Ascending aorta (tissue), 2 donors: Measurements from ENCODE around the gene UGDH. TPM values are rescaled to one million over a fixed set of nuclear protein-coding genes. Genes with fewer than 3 reads are reported as not detected.

ENCODE experiments used
- DNase-seq, 2 donors: peaks; one replicate each; pipeline ENCODE4 v3.0.0-alpha.2; 2019; ENCODE audit warnings: low spot score in 2 of 2
- H3K27ac ChIP-seq, 2 donors: fragments of 200-600 bp; sonication (generic); one replicate each; pipeline ENCODE4 v1.5.1; 2016 to 2017; ENCODE audit warnings: mild to moderate bottlenecking in 1 of 2
- H3K27me3 ChIP-seq: fragments of 200-600 bp; sonication (generic); one replicate; pipeline ENCODE4 v1.5.1; 2017
- H3K36me3 ChIP-seq, 2 donors: fragments of 200-600 bp; sonication (generic); one replicate each; pipeline ENCODE4 v1.5.1; 2016
- H3K4me1 ChIP-seq, 2 donors: fragments of 200-600 bp; sonication (generic); one replicate each; pipeline ENCODE4 v1.5.1; 2016 to 2017; ENCODE audit warnings: mild to moderate bottlenecking in 1 of 2
- H3K4me3 ChIP-seq, 2 donors: fragments of 200-600 bp; sonication (generic); one replicate each; pipeline ENCODE4 v1.5.1; 2016 to 2017; ENCODE audit warnings: mild to moderate bottlenecking in 1 of 2
- H3K9me3 ChIP-seq, 2 donors: fragments of 200-600 bp; sonication (generic); one replicate each; pipeline ENCODE4 v1.5.1; 2016
- CTCF ChIP-seq, 3 experiments: fragments of 200-600 bp in 2 of 3; fragments of 450-650 bp in 1 of 3; sonication (generic) in 2 of 3; IDR thresholded peaks; one replicate each; pipeline ENCODE4 v1.5.1; 2016 to 2019; ENCODE audit warnings: antibody characterized with exemption in 3 of 3, mild to moderate bottlenecking in 1 of 3, moderate library complexity in 1 of 3
- intact Hi-C: fragments of 100-400 bp; cut with DNase I; formaldehyde crosslinking; loops from one replicate; pipeline ENCODE4 v1.15.1; 2023
- total RNA-seq: library from RNA; depleted of rRNA; stranded (reverse); fragments of >200 nt; gene quantifications from one replicate; pipeline ENCODE4 v1.1.0, GENCODE V29; 2016

The UGDH gene
- 81.1 TPM for total RNA-seq

DNA sequence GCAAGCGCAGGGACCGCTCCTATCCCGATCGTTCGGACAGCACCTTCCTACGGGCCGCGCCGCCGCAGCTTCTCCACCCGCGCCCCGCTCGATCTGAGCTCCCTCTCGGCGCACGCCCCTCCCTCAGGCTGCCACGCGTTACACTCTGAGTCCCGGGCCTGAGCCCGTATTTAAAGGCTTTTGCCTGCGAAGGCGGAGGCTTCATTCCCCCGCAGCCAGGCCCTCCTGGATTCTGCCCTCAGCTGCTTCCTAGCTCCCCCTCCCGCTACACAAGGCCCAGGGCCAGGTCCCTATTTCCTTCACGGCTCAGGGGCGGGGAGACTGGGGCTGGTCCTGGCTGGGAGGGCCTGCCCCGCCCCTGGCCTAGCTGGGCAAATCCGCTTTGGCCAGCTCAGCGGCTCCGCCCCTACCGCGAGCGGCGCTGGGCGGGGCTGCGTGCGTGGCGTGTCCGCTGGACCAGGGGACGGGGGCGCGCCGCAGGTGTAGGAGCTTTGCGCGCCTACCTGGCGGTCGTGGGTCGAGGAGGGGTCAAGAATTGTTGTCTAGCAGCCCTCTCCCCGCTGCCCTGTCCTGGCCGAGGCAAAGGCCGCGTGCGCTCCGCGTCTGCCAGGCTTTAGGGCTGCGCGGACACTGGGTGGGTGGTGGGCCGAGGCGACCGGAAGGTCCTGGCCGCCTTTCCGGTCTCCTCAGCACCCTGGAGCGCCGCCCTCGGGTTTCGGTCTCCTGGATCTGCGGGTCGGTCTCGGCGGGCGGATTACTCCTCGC lies at the start of gene UGDH:
Gene UGDH, minus strand, starts transcription at position 144 of the 765 bp plus-strand sequence. CDS start 5,927 bp downstream, outside the sequence.
- H3K27me3 ChIP-seq = no peaks in the 10 kb centered on the region
- DNase-seq = peak; percentile 89 to 98
- H3K36me3 ChIP-seq = peaks cover 2 to 4% of the 10 kb centered on the region in 2 donors
- no peaks in the 10 kb centered on the region for H3K9me3 ChIP-seq
- peak within 1 kb of the TSS; percentile 96 to 98 for H3K27ac ChIP-seq
- TF ChIP-seq CTCF (IDR thresholded peaks at IDR 0.05) = peak in 2 of 3 experiments; percentile 14 to 16
- H3K4me1 ChIP-seq = peaks cover 0 to 13% of the 10 kb centered on the region in 2 donors
- intact Hi-C loops = loop anchor here (1.0 to 5.0 kb wide), 8 partner anchors 25 to 530 kb away; partner anchors contain the start of genes LIAS, N4BP2, PDS5A and RPL9
- H3K4me3 ChIP-seq = peak within 1 kb of the TSS; percentile 56 to 100

DNA sequence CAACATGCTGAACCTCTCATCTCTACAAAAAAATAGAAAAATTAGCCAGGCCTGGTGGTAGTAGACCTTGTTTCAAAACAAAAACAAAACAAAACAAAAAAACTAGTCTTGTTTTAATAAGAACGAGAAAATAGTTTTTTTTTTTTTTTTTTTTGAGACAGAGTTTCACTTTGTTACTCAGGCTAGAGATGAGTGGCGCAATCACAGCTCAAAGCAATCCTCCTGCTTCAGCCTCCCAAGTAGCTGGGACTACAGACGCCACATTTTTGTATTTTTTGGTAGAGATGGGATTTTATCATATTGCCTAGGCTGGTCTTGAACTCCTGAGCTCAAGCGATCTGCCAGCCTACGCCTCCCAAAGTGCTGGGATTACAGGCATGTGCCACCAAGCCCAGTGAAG lies 47.7 kb upstream of the UGDH start:
- Histone ChIP-seq H3K4me3 (no peak overlapping the region), H3K9me3 (no peaks in the 10 kb centered on the region), H3K36me3 (peaks cover 4 to 19% of the 10 kb centered on the region in 2 donors), H3K27me3 (no peaks in the 10 kb centered on the region), H3K27ac (no peak overlapping the region), H3K4me1 (no peaks in the 10 kb centered on the region)
- intact Hi-C loops = no loop called here
- TF ChIP-seq CTCF (IDR thresholded peaks at IDR 0.05) = no peak
- DNase-seq = no peak

GRCh38 chr4:39571504-39571903 lies 44.3 kb upstream of the UGDH start:
- Histone ChIP-seq H3K36me3 (peaks cover 4 to 19% of the 10 kb centered on the region in 2 donors), H3K27ac (no peak overlapping the region), H3K9me3 (no peaks in the 10 kb centered on the region), H3K4me3 (no peak overlapping the region), H3K4me1 (no peaks in the 10 kb centered on the region), H3K27me3 (no peaks in the 10 kb centered on the region)
- no peak for DNase-seq
- no peak for TF ChIP-seq CTCF (IDR thresholded peaks at IDR 0.05)
- intact Hi-C loops = no loop called here

- H3K27ac ChIP-seq = no peak overlapping the region
- no peak overlapping the region for H3K4me3 ChIP-seq
- no peak for DNase-seq
- peaks cover 4 to 22% of the 10 kb centered on the region in 2 donors for H3K36me3 ChIP-seq
- H3K9me3 ChIP-seq = no peaks in the 10 kb centered on the region
- intact Hi-C loops = no loop called here
- H3K27me3 ChIP-seq = no peaks in the 10 kb centered on the region
- TF ChIP-seq CTCF (IDR thresholded peaks at IDR 0.05) = no peak
- no peaks in the 10 kb centered on the region for H3K4me1 ChIP-seq
Observed at GRCh38 chr4:39571054-39571453, 43.8 kb upstream of the UGDH start.

GRCh38 chr4:39569209-39569608 lies 42.0 kb upstream of the UGDH start:
- intact Hi-C loops = no loop called here
- Histone ChIP-seq H3K4me1 (no peaks in the 10 kb centered on the region), H3K36me3 (peaks cover 4 to 30% of the 10 kb centered on the region in 2 donors), H3K9me3 (no peaks in the 10 kb centered on the region), H3K27ac (no peak overlapping the region), H3K27me3 (no peaks in the 10 kb centered on the region), H3K4me3 (no peak overlapping the region)
- no peak for DNase-seq
- no peak for TF ChIP-seq CTCF (IDR thresholded peaks at IDR 0.05)
